GM12875 (cell line): ENCODE measurements around the gene E4F1.
"Not testable (repeated sequence)": the region's sequence is repeated elsewhere in the genome, so short reads cannot be mapped to it uniquely, and the experiment has no call there.

Experiments used
- H3K4me3 ChIP-seq: one replicate; pipeline ENCODE4 v1.5.1; 2011; ENCODE audit warnings: low read depth, low read length, control low read depth
- CTCF ChIP-seq: IDR thresholded peaks from 2 replicates; pipeline ENCODE4 v1.5.1; 2011; ENCODE audit warnings: low read depth, mild to moderate bottlenecking, control low read depth, inconsistent platforms, low read length, moderate library complexity, borderline replicate concordance; ENCODE audit not compliant: insufficient read depth

Gene E4F1

DNA sequence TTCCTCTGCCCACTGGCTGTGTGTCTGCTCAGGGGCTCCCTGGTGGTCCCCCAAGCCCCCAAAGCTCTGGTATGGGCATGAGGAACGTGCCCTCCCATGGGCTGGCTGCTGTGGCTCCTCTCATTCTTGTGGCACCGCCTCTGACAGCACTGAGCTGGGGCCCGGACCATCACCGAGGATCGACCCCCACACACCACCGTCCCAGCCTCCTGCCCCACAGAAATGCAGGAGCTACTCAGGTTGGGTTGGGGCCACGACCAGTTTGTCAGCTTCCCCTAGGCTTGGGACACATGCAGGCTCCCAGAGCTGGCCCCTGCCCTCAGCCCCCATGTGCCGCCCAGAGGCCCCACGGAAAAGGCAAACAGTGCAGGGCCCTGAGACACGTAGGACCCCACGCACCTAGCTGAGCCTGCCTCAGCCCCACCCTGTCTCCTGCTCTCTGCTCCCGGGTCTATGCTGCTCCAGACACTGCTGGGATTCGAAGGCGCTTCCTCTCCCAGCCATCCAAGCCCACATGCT, 23.7 kb upstream of the E4F1 start:
- TF ChIP-seq CTCF, result no peak
- no peak overlapping the region for H3K4me3 ChIP-seq

DNA sequence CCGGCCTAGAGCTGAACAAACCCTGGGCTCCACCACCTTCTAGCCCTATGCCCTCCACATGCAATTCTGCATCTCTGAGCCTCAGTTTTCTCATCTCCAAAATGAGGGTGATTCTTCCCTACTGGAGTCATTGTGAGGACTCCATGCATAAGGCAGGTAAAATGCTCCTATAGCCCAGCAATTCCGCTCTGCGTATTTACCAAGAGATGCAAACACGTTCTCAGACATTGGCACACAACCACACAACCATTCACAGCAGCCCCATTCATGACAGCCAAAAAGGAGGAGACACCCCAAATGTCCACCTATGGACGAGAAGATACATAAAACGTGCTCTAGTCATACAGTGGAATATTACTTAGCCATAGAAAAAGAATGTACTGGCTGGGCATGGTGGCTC, 23.1 kb upstream of the E4F1 start:
- no peak for TF ChIP-seq CTCF
- H3K4me3 ChIP-seq, result no peak overlapping the region

GRCh38 chr16:2203119-2203688, 20.2 kb upstream of the E4F1 start:
- not testable (repeated sequence) for H3K4me3 ChIP-seq

GRCh38 chr16:2204416-2205103, 18.8 kb upstream of the E4F1 start:
- TF ChIP-seq CTCF, result no peak
- peak overlapping the region; percentile 100 for H3K4me3 ChIP-seq

DNA sequence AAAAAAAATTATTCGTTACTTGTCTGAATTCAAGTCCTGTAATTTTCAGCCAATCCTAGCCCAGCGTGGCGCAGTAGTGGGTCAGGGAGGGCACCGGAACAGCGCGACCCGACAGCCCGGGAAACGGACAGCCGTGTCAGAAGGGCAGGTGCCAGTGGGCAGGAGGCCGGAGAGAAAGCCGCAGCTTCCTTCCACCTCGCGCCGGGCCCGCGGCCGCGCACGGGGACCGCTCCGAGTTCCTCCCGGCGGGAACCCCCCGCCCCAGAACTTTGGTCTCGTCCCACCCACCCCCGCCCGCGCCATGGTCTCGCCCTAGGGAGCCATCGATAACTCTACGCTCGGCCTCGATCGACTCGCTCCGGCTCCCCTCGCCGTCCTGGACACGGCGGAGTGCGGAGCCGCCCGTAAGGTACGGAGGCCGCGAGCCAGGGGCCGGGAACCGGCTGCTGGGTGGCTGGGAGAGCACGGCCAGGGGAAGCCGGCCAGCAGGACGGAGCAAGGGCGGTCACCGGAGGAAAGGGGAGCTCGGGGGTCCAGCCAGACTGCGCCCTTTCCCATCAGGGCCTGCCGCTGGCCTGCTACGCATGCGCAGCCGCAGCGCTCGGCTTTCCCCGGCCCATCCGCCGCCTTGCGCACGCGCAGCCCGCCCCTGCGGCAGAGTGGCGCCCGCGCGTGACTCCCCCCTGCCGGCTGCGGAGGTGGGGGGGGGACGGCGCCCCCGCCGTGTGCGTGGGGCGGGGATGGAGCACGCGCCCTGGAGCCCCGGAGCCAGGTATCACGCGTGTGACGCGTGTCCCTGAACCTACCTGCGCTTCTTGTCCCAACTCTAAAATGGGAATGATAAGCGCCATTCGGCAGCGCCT, 18.1 kb upstream of the E4F1 start, which contains the start of gene MLST8:
MLST8 (plus strand) TSS at position 351 of the 863 bp plus-strand sequence. CDS start 632 bp downstream, outside the sequence.
- peak within 1 kb of the TSS; percentile 100 for H3K4me3 ChIP-seq
- peak; percentile 37; the same call in 1 of the 2 replicates for TF ChIP-seq CTCF

DNA sequence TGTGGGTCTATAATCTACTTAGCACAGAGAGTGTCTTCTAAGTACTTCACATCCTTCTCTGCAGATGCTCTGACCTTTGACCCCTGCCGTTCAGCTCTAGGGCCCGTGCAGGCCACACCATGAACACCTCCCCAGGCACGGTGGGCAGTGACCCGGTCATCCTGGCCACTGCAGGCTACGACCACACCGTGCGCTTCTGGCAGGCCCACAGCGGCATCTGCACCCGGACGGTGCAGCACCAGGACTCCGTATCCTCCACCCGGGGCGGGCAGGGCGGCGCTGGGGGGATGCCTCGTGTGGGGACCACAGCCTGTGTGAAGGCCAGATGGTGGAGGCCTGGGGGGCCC, 17.5 kb upstream of the E4F1 start:
- no peak for TF ChIP-seq CTCF
- H3K4me3 ChIP-seq, result peak overlapping the region; percentile 100

DNA sequence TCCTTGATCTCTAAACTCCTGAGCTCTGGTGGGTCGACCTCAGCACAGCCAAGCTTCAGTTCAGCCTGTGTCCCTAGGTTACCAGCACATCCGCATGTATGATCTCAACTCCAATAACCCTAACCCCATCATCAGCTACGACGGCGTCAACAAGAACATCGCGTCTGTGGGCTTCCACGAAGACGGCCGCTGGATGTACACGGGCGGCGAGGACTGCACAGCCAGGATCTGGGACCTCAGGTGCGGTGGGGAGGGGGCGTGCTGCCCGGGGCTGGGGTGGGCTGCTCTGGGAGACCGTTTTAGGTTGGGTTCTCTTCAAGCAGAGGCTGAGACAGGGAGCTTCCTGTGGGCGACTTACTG, 17.0 kb upstream of the E4F1 start:
- TF ChIP-seq CTCF, result no peak
- H3K4me3 ChIP-seq, result peak overlapping the region; percentile 100
